HG03135 (cell line): Measurements from ENCODE around the gene TREM2.
"Not testable (repeated sequence)": the region's sequence is repeated elsewhere in the genome, so short reads cannot be mapped to it uniquely, and the experiment has no call there.

Experiments used
- ATAC-seq: cut with Tn5 transposase; IDR thresholded peaks from one replicate; pipeline ENCODE4 v1.9.1; 2021; ENCODE audit warnings: mild to moderate bottlenecking, moderate library complexity; ENCODE audit not compliant: unreplicated experiment

Gene TREM2

GRCh38 chr6:41162687-41163418, at the start of gene TREM2:
Gene TREM2 (minus strand): TSS chr6:41163116. CDS start chr6:41163082, 34 bp downstream.
- no peak for ATAC-seq

GRCh38 chr6:41209547-41210320, 46.8 kb upstream of the TREM2 start:
- no peak for ATAC-seq

GRCh38 chr6:41208439-41209106, 45.7 kb upstream of the TREM2 start:
- no peak for ATAC-seq

GRCh38 chr6:41204156-41204555, 41.2 kb upstream of the TREM2 start:
- ATAC-seq: no peak

GRCh38 chr6:41201764-41202173, 38.9 kb upstream of the TREM2 start:
- no peak for ATAC-seq

- ATAC-seq: peak; percentile 44
Observed at GRCh38 chr6:41200901-41201763, 38.2 kb upstream of the TREM2 start, which contains the start of gene TREML2. Gene TREML2 (minus strand): TSS chr6:41201149. CDS start chr6:41201008, 141 bp downstream.

- no peak for ATAC-seq
Observed at GRCh38 chr6:41200296-41200900, 37.5 kb upstream of the TREM2 start.

GRCh38 chr6:41199552-41200246, 36.8 kb upstream of the TREM2 start:
- no peak for ATAC-seq

GRCh38 chr6:41197234-41197633, 34.3 kb upstream of the TREM2 start:
- no peak for ATAC-seq

GRCh38 chr6:41194386-41194785, 31.5 kb upstream of the TREM2 start:
- ATAC-seq: no peak

GRCh38 chr6:41193884-41194283, 31.0 kb upstream of the TREM2 start:
- no peak for ATAC-seq

GRCh38 chr6:41193171-41193734, 30.3 kb upstream of the TREM2 start:
- no peak for ATAC-seq

GRCh38 chr6:41191569-41191968, 28.7 kb upstream of the TREM2 start:
- ATAC-seq: no peak

- ATAC-seq: no peak
Observed at GRCh38 chr6:41190791-41191190, 27.9 kb upstream of the TREM2 start.

GRCh38 chr6:41189967-41190366, 27.1 kb upstream of the TREM2 start:
- ATAC-seq: no peak

GRCh38 chr6:41189046-41189445, 26.1 kb upstream of the TREM2 start:
- ATAC-seq: not testable (repeated sequence)

GRCh38 chr6:41187924-41188886, 25.3 kb upstream of the TREM2 start:
- no peak for ATAC-seq

- no peak for ATAC-seq
Observed at GRCh38 chr6:41186031-41186562, 23.2 kb upstream of the TREM2 start.
